ENCODE measurements around the gene ATP9A.
A peak's percentile ranks its signal among the peaks of the same experiment; 100 is the strongest.

The ATP9A gene

DNA sequence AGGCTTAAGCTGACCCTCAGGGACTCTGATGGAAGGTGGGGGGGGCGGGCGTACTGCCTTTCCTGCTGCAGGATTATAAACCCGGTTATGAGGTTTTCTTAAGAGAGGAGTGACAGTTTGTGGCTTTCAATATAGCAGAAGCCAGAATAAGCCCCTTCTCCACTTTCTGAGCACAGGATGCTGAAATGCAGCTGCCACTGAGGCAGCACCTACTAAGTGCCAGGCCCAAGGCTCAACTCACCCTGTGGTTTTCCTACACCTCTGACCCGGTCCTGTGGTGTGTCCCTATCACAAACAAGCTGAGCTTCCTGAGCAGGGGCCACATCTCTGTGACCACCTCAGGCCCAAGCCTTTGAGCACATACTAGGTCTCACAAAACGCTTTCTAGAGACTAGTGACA, 166.1 kb downstream of the ATP9A start:
- no peak for DNase-seq (ENCODE audit: low read depth in 2 of 2)

DNA sequence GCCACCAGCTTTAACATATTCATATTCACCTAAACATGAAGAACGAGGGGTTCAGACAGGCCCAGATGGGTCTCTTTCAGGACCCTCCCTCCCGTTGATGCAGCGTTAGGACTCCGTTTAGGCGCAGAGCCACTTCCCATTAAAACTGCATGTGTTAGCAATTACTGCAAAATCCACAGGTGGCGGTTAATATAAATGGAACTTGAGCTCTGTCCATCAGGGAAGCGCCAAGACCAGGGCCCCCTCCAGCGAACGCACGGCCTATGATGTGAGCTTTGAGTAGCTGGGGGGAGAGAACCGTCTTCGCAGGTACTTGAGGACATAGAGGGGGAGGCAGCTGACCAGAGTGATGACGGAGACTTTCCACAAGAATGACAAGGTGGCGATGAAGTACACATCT, 167.2 kb downstream of the ATP9A start:
- DNase-seq (ENCODE audit: low read depth in 2 of 2) = no peak

DNA sequence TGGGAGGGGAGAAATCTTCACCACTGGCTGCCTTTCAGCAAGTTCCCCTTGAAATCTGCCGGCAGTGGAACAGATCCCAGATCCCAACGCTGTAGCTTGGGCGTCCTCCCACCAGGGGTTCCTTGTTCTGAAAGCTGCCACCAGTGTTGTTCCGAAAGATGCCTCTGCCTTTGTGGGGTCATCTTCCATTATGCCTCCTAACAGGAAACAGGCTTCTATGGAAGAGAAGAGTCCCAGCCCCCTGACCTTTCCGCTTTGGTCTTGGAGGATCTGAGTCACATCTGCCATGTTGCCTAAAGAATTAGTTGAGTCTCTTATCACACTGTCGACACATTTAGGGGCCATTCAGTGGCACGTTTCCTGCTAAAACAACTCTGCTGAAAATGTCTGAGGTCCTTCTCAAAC, 168.2 kb downstream of the ATP9A start:
- DNase-seq (ENCODE audit: low read depth in 2 of 2) = no peak

GRCh38 chr20:51598556-51598955, 169.6 kb downstream of the ATP9A start:
- no peak for DNase-seq (ENCODE audit: low read depth in 2 of 2)

DNA sequence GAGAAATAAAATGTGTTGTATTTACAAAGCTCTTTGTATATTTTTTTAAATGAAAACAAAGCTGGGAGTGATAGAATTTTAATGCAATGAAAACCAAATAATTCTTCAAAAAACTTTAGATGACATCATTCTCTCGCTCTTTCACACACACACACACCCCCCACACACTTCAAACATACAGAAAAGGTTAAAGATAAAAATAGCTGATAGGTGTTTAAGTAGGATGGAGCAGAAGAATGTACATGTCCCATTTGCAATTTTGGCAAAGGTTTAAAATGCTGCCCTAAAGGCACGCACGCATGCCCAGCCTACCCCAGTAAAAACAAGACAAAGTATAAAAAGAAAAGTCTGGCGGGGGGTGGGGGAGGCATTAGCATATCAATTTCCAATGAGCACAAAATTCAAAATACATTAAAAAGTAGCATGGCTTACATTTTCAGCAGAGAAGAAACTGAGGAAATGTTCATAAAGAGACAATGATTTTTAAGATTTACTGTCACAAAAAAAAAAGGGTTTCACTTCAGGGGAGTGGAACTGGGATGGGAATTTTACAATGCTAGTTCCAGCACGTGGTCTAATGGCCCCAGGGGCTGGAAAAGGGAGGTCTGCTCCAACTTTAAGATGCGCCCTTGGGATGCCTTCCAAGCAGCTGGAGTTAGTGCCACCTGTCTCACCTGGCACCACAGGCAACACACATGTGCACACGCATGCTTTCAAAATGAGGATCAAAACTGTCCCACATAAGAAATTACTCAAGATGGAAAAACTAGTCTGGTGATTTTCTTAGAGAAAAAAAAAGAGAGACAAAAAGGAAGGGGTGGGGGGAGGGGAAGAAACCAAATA, 170.6 kb downstream of the ATP9A start:
- no peak for DNase-seq (ENCODE audit: low read depth in 2 of 2)

- no peak for DNase-seq (ENCODE audit: low read depth in 2 of 2)
Measured at GRCh38 chr20:51596668-51597388, 171.4 kb downstream of the ATP9A start.

- no peak for DNase-seq (ENCODE audit: low read depth in 2 of 2)
Measured at GRCh38 chr20:51595744-51596143, 172.4 kb downstream of the ATP9A start.

- peak; percentile 37 to 63 for DNase-seq (ENCODE audit: low read depth in 2 of 2)
Measured at GRCh38 chr20:51595058-51595532, 173.1 kb downstream of the ATP9A start.

GRCh38 chr20:51594236-51595057, 173.7 kb downstream of the ATP9A start:
- DNase-seq (ENCODE audit: low read depth in 2 of 2) = no peak

DNA sequence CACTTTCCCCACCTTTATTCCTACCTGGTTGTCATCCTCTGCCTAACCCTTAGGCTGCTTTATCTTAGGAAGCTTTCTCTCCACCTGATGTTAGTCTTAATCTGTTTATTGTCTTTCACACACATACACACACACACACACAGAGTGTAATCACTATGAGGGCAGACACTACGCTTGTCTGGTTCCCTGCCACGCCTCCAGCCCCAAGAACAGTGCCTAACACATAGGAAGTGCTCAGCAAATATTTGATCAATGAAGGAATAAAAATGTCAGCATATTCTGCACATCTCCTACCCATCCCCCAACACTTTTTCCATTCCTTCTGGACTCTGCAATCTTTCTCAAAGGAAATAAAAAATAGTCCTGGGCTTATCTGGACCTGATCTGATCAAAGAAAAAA, 174.6 kb downstream of the ATP9A start:
- DNase-seq (ENCODE audit: low read depth in 2 of 2) = no peak

DNA sequence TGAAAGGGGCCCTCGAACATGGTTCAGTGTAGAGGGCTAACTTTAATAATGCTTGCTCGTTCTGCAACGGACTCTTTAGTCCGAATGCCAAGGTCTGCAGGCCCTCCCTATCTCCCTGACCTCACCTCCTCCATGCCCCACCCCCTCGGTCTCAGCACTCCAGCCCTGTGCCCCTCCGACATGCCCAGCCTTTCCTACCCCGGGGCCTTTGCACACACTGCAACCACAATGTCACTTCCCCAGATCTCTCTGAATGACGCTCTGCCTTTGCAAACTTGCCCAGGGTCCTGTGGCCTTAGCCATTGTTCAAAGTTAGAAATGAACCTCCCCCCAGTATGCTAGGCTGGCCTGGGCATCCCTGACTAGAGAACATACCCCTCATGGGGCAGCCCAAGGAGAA, 175.6 kb downstream of the ATP9A start:
- DNase-seq (ENCODE audit: low read depth in 2 of 2) = no peak

DNA sequence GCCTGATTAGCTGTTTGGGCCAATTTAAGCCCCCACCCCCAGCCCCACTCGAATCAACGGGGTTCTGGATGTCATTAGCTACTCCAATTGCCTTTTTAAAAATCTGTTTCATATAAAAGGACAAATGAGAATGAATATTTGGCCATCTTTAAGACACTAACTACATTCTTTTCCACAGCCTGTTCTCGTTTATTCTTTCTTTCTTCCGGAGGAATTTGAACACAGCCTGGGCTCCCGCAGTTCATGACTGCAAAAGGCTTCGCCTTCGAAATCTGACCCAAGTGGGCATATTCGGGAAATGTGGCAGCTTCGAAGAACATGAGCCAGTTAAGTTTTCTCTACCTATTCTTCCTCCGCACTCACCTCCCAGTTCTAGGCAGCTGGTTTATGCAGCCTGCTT, 176.3 kb downstream of the ATP9A start:
- DNase-seq (ENCODE audit: low read depth in 2 of 2) = no peak

- DNase-seq (ENCODE audit: low read depth in 2 of 2) = no peak
Measured at GRCh38 chr20:51588762-51589161, 179.4 kb downstream of the ATP9A start.

DNA sequence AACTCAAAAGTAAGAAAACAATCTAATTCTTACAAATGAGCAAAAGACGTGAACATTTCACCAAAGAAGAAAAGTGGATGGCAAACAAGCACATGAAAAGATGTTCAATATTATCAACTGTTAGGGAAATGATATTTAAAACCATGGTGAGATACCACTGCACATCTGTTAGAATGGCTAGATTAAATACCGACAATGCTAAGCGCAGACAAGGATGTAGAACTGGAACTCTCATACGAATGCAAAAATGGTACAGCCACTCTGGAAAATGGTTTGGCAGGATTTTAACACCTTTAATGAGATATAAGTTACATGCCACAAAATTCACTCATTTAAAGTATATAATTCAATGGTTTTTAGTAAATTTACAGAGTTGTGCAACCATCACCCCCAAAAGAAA, 181.0 kb downstream of the ATP9A start:
- DNase-seq (ENCODE audit: low read depth in 2 of 2) = no peak

DNA sequence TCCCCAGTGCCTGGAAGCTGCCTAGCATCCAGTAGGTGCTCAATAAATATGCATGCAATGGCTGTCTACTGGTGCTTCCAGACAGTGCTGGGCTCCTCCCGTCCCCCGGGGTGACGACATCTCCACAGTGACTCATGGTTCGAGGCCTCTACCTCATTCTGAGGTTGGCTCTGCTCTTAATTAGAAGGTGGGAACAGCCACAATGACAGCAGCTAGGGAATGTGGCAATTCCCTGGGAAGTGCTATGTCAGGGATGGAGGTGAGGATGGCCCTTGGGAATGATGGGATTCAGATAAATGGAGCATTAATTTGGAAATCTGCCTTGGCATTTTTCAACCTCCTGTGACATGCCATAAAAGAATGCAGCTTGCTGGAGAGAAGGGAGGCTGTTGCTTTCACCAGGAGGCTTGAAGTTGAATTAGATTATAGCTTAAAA, 182.2 kb downstream of the ATP9A start:
- DNase-seq (ENCODE audit: low read depth in 2 of 2) = no peak

- DNase-seq (ENCODE audit: low read depth in 2 of 2) = no peak
Measured at GRCh38 chr20:51585148-51585547, 183.0 kb downstream of the ATP9A start.

DNA sequence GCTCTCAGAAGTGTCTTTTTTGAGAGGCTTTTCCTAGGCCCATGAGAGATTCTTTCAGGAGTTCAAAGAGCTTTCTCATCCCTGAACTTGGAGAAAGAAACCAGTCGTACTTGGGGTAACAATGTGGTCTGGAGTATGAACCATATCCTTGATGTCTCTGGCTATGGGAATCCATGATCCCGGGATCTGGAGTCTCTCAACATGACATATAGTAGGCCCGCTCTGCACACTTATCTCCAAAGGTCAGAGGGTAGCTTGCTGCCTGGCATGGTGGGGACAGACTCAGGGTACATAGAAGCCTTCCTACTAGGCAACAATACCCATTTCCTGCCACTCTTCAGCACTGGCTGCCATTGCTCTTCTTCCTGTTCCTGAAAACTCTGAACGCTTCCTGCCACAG, 183.5 kb downstream of the ATP9A start:
- no peak for DNase-seq (ENCODE audit: low read depth in 2 of 2)

DNA sequence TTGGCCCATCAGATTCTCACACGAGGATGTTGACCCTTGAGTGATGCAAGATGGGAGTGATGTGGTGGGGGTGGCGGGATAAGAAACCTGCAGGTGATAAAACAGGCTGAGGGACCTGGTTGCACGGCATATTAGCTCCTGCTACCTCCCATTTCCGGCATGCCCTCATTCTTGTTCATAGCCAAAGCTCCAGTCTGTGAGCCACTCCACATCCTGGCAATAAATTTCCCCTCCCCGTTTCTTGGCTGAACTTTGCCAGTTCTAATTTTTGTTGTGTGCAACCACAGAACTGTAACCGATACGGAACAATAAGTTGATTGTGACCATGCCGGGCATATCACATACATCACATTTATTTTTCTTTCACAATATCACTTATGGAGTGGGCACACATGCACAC, 184.1 kb downstream of the ATP9A start:
- no peak for DNase-seq (ENCODE audit: low read depth in 2 of 2)

GRCh38 chr20:51583499-51583898, 184.7 kb downstream of the ATP9A start:
- DNase-seq (ENCODE audit: low read depth in 2 of 2) = no peak

DNA sequence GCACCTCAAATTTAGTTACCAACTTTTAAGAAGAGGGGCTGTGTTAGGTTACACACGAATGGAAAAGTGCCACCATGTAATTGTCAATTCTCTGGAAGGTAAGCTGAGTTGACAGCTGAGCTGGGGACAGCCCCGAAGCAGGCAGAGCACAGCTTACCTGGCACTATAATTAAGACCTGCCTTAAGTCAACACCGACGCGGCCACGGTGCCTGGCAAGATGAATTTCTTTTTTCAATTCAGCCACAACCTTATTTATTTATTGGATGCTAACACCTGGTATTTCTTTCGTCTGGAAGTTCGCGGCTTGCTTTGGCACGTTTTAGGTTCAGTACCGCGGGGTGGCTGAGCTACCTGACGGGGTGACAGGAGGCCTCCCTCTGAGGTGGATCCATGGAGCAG, 185.1 kb downstream of the ATP9A start:
- no peak for DNase-seq (ENCODE audit: low read depth in 2 of 2)

GRCh38 chr20:51581571-51581970, 186.6 kb downstream of the ATP9A start:
- DNase-seq (ENCODE audit: low read depth in 2 of 2) = no peak

DNA sequence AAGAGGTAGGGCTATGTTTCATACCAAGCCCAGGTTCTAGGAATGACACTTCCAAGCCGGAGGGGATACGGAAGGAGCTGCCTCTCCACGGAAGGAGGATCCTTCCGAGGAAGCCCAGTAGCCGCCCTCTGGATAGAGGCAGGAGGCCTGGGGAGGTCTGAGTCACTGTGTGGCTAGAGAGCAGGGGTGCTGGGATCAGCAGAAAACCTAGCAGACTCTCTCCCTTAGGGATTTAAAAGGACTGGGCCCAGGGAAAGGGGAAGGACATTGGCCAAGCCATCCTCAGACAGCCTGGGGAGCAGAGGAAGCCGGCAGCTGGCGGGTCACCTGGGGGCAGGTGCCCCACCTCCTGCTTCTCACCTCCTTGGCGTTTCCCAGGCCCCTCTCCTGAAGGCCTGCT, 189.1 kb downstream of the ATP9A start:
- DNase-seq (ENCODE audit: low read depth in 2 of 2) = no peak

Measured in stimulated activated CD8-positive, alpha-beta memory T cell treated with anti-CD3 and anti-CD28 coated beads, Interleukin-15, amount 100 ng/mL, for 4 hours (primary cell).